PFSK-1 (cell line): Measurements from ENCODE around the gene NFIL3.

ENCODE experiments used
- POLR2AphosphoS5 ChIP-seq: IDR thresholded peaks from 2 replicates; pipeline ENCODE4 v1.6.1; 2012; ENCODE audit warnings: low read depth, mild to moderate bottlenecking, control low read depth, low read length, moderate library complexity
- SIN3A ChIP-seq: IDR thresholded peaks from 2 replicates; pipeline ENCODE4 v1.6.1; 2012; ENCODE audit warnings: mild to moderate bottlenecking, low read length, moderate library complexity, borderline replicate concordance; ENCODE audit not compliant: insufficient read depth
- TAF1 ChIP-seq: IDR thresholded peaks from 2 replicates; pipeline ENCODE4 v1.6.1; 2012; ENCODE audit warnings: low read length, control low read depth, borderline replicate concordance; ENCODE audit not compliant: insufficient read depth
- TF ChIP-seq, protein P1 (sequence below), 2 experiments: IDR thresholded peaks; 2 replicates each; pipeline versions ENCODE4 v1.6.1 to v1.8.0; 2011 to 2012; ENCODE audit warnings: low read depth in 2 of 2, low read length in 2 of 2, control low read depth in 1 of 2, inconsistent platforms in 1 of 2, mild to moderate bottlenecking in 1 of 2, moderate library complexity in 1 of 2; ENCODE audit not compliant: insufficient read depth in 1 of 2

DNA sequence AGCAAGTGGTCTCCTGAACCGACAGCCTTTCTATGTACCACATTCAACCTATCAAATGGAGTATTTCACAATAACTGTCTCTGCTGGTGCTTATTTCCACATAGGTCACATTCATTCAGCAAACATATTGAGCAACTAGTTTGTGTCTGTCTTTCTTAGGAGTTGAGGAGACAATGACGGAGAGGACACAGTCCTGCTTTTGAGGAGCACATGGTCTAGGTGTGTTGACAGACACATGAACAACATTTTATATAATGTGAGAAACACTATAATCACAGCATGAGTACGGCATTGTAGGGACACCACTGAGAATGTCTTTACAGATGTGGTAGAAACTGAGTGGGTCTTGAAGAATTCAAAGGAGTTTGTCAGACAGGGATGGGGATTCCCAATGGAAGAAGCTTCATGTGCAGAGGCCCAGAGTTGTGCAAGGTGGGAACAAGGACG, 28.5 kb downstream of the NFIL3 start:
- TF ChIP-seq, protein P1, sequence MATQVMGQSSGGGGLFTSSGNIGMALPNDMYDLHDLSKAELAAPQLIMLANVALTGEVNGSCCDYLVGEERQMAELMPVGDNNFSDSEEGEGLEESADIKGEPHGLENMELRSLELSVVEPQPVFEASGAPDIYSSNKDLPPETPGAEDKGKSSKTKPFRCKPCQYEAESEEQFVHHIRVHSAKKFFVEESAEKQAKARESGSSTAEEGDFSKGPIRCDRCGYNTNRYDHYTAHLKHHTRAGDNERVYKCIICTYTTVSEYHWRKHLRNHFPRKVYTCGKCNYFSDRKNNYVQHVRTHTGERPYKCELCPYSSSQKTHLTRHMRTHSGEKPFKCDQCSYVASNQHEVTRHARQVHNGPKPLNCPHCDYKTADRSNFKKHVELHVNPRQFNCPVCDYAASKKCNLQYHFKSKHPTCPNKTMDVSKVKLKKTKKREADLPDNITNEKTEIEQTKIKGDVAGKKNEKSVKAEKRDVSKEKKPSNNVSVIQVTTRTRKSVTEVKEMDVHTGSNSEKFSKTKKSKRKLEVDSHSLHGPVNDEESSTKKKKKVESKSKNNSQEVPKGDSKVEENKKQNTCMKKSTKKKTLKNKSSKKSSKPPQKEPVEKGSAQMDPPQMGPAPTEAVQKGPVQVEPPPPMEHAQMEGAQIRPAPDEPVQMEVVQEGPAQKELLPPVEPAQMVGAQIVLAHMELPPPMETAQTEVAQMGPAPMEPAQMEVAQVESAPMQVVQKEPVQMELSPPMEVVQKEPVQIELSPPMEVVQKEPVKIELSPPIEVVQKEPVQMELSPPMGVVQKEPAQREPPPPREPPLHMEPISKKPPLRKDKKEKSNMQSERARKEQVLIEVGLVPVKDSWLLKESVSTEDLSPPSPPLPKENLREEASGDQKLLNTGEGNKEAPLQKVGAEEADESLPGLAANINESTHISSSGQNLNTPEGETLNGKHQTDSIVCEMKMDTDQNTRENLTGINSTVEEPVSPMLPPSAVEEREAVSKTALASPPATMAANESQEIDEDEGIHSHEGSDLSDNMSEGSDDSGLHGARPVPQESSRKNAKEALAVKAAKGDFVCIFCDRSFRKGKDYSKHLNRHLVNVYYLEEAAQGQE (IDR thresholded peaks at IDR 0.05; ENCODE audit: insufficient read depth in 1 of 2, low read depth in 2 of 2, low read length in 2 of 2): no peak
- no peak for TF ChIP-seq POLR2AphosphoS5
- no peak for TF ChIP-seq SIN3A
- no peak for TF ChIP-seq TAF1
